Neutrophil (primary cell): ENCODE results near the gene NXT1.

ENCODE experiments used
- H3K27ac ChIP-seq: fragments of 200-600 bp; sonication (generic); 2 replicates; pipeline ENCODE4 v1.5.1; 2016; ENCODE audit warnings: mild to moderate bottlenecking, moderate library complexity
- H3K27me3 ChIP-seq: fragments of 200-600 bp; sonication (generic); 2 replicates; pipeline ENCODE4 v1.6.0; 2016; ENCODE audit warnings: mild to moderate bottlenecking
- H3K36me3 ChIP-seq: fragments of 200-600 bp; sonication (generic); 2 replicates; pipeline ENCODE4 v1.5.1; 2017
- H3K4me1 ChIP-seq, 2 experiments: fragments of 200-600 bp in 1 of 2; sonication (generic) in 1 of 2; 1 replicate in 1 of 2; 2 replicates in 1 of 2; pipeline versions ENCODE4 v1.5.1 to v1.6.1; 2013 to 2016; ENCODE audit warnings: low read depth in 1 of 2, low read length in 1 of 2, mild to moderate bottlenecking in 1 of 2, moderate library complexity in 1 of 2; ENCODE audit not compliant: control insufficient read depth in 1 of 2, insufficient read depth in 1 of 2
- H3K4me3 ChIP-seq, 2 experiments: fragments of 200-600 bp in 1 of 2; sonication (generic) in 1 of 2; 1 replicate in 1 of 2; 2 replicates in 1 of 2; pipeline ENCODE4 v1.5.1; 2013 to 2016; ENCODE audit warnings: low read depth in 1 of 2, low read length in 1 of 2, mild to moderate bottlenecking in 1 of 2, moderate library complexity in 1 of 2
- H3K9me3 ChIP-seq: fragments of 200-600 bp; sonication (generic); 2 replicates; pipeline ENCODE4 v1.5.1; 2016
- CTCF ChIP-seq: fragments of 200-600 bp; sonication (generic); IDR thresholded peaks from 2 replicates; pipeline ENCODE4 v1.5.1; 2016; ENCODE audit warnings: antibody characterized with exemption

NXT1 gene

GRCh38 chr20:23331450-23332350 lies 18.9 kb upstream of the NXT1 start:
- Histone ChIP-seq H3K4me3 (no peak overlapping the region), H3K27me3 (no peaks in the 10 kb centered on the region), H3K36me3 (no peaks in the 10 kb centered on the region), H3K4me1 (no peaks in the 10 kb centered on the region), H3K27ac (no peak overlapping the region), H3K9me3 (no peaks in the 10 kb centered on the region)
- TF ChIP-seq CTCF: no peak

DNA sequence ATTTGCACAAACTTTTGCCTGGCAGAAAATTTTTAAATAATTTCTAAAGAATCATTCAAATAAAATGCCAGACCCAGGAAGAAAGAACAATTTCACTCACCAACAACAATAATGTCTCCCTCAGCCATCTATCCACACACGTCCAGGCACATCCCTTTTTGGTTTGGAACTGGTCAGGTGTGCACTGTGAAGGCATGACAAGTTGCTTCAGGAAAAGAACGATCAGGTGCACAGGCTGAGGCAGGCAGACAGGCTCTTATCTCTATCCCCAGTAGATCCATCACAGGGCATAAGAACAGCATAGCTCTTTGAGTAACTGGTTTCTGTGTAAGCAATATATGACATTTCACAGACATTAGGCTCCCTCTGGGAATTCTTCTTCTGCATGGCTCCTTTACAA lies 18.1 kb upstream of the NXT1 start:
- Histone ChIP-seq H3K27ac (no peak overlapping the region), H3K27me3 (no peaks in the 10 kb centered on the region), H3K4me3 (no peak overlapping the region), H3K36me3 (no peaks in the 10 kb centered on the region), H3K9me3 (no peaks in the 10 kb centered on the region), H3K4me1 (no peaks in the 10 kb centered on the region)
- TF ChIP-seq CTCF: no peak

- Histone ChIP-seq H3K9me3 (no peaks in the 10 kb centered on the region), H3K4me3 (no peak overlapping the region)
Observed at GRCh38 chr20:23334111-23334510, 16.5 kb upstream of the NXT1 start.

DNA sequence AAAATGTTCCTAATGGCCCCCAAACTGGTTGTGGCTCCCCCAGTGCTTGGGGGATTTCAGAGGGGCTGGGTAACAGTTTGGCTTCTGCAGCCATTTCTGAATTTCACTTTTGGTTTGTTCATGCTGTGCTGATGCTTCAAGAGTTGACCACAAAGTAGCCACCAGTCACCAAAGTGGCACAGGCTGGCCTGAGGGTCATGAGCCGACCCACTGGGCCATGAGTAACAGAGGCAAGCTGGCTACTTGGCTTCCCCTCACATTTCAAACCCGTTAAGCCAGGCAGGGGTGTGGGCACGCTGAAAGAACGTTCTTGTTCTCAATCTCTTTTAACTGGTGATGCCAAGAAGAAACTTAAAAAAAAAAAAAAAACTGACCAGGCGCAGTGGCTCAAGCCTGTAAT lies 15.1 kb upstream of the NXT1 start:
- H3K36me3 ChIP-seq: no peaks in the 10 kb centered on the region
- H3K9me3 ChIP-seq: no peaks in the 10 kb centered on the region
- H3K4me3 ChIP-seq: no peak overlapping the region
- H3K4me1 ChIP-seq: no peaks in the 10 kb centered on the region
- no peak overlapping the region for H3K27ac ChIP-seq
- TF ChIP-seq CTCF: no peak
- H3K27me3 ChIP-seq: no peaks in the 10 kb centered on the region

More at GRCh38 chr20:23334111-23334510, 16.5 kb upstream of the NXT1 start:
- TF ChIP-seq CTCF: no peak
- Histone ChIP-seq H3K36me3 (no peaks in the 10 kb centered on the region), H3K27ac (no peak overlapping the region), H3K4me1 (no peaks in the 10 kb centered on the region), H3K27me3 (no peaks in the 10 kb centered on the region)

DNA sequence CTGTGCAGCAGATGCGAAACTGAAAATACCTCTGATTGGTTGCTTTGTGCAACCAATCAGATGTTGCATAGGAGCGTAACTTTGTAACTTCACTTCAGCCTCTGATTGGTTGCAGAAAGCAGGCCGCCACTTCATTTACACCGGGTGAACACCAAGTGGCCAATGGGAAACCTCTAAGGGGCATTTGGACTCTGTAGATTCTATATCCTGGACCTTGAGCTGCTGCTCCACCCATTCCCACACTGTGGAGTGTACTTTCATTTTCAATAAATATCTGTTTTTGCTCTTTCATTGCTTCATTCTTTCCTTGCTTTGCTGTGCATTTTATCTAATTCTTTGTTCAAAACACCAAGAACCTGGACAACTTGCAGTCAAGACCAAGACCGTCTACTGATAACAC lies 14.1 kb upstream of the NXT1 start:
- H3K27ac ChIP-seq: no peak overlapping the region
- no peak for TF ChIP-seq CTCF

More for the DNA sequence above, 14.1 kb upstream of the NXT1 start:
- Histone ChIP-seq H3K4me3 (no peak overlapping the region), H3K27me3 (no peaks in the 10 kb centered on the region), H3K36me3 (no peaks in the 10 kb centered on the region), H3K4me1 (no peaks in the 10 kb centered on the region), H3K9me3 (no peaks in the 10 kb centered on the region)
